Smooth muscle cell (in vitro differentiated cells): Measurements from ENCODE around the gene ZNF136. TPM values are rescaled to one million over a fixed set of nuclear protein-coding genes. Genes with fewer than 3 reads are reported as not detected.

ENCODE experiments used
- DNase-seq: peaks from one replicate; lab custom pipeline; 2025; ENCODE audit not compliant: unreplicated experiment; lab: John Stamatoyannopoulos, UW
- H2AFZ ChIP-seq: fragments of 200-600 bp; sonication (generic); 2 replicates; pipeline ENCODE4 v1.6.0; 2016; ENCODE audit warnings: antibody characterized with exemption, low read depth, mild to moderate bottlenecking
- H3F3A ChIP-seq: fragments of 200-600 bp; sonication (generic); 2 replicates; pipeline ENCODE4 v1.6.0; 2017; ENCODE audit warnings: antibody characterized with exemption, low read depth
- H3K27ac ChIP-seq: fragments of 200-600 bp; sonication (generic); 2 replicates; pipeline ENCODE4 v1.5.1; 2016; ENCODE audit warnings: low read depth, mild to moderate bottlenecking
- H3K27me3 ChIP-seq: fragments of 200-600 bp; sonication (generic); 2 replicates; pipeline ENCODE4 v1.6.1; 2016; ENCODE audit warnings: low read depth, mild to moderate bottlenecking
- H3K36me3 ChIP-seq: fragments of 200-600 bp; sonication (generic); 2 replicates; pipeline ENCODE4 v1.5.1; 2016; ENCODE audit warnings: low read depth
- H3K4me1 ChIP-seq: fragments of 200-600 bp; sonication (generic); 2 replicates; pipeline ENCODE4 v1.5.1; 2016; ENCODE audit warnings: low read depth
- H3K4me2 ChIP-seq: fragments of 200-600 bp; sonication (generic); 2 replicates; pipeline ENCODE4 v1.6.0; 2016; ENCODE audit warnings: mild to moderate bottlenecking
- H3K4me3 ChIP-seq: fragments of 200-600 bp; sonication (generic); 2 replicates; pipeline ENCODE4 v1.5.1; 2016; ENCODE audit warnings: mild to moderate bottlenecking
- H3K79me2 ChIP-seq: fragments of 200-600 bp; sonication (generic); 2 replicates; pipeline ENCODE4 v1.6.0; 2016; ENCODE audit warnings: low read depth, mild to moderate bottlenecking
- H3K9ac ChIP-seq: fragments of 200-600 bp; sonication (generic); 2 replicates; pipeline ENCODE4 v1.6.0; 2016; ENCODE audit warnings: low read depth
- H3K9me3 ChIP-seq: fragments of 200-600 bp; sonication (generic); replicated peaks from 2 replicates; pipeline ENCODE4 v1.5.1; 2016; ENCODE audit warnings: low read depth
- H4K20me1 ChIP-seq: fragments of 200-600 bp; sonication (generic); 2 replicates; pipeline ENCODE4 v1.6.0; 2016; ENCODE audit warnings: low read depth
- CTCF ChIP-seq: fragments of 200-600 bp; sonication (generic); IDR thresholded peaks from 2 replicates; pipeline ENCODE4 v1.5.1; 2017; ENCODE audit warnings: borderline replicate concordance, mild to moderate bottlenecking, antibody characterized with exemption; ENCODE audit not compliant: insufficient read depth, poor library complexity, severe bottlenecking
- WGBS: methylation state at CpG from one replicate; pipeline ENCODE4 v1.1.7; 2016; ENCODE audit warnings: low lambda C conversion rate; 5-methylcytosine and 5-hydroxymethylcytosine counted together
- polyA plus RNA-seq: library from polyadenylated mRNA; unstranded; fragments of >200 nt; fragmentation: Nextera tagmentation; extraction: Ambion mirVana; gene quantifications from 2 replicates; pipeline ENCODE4 v1.2.1, GENCODE V29; 2016
- total RNA-seq: library from RNA; depleted of rRNA; stranded (reverse); fragments of >200 nt; gene quantifications from 2 replicates; pipeline ENCODE4 v1.2.3, GENCODE V29; 2014

The ZNF136 gene
- total and polyA plus RNA-seq, 2 experiments from 2014 or later, result 5.1 to 5.7 TPM

GRCh38 chr19:12145348-12145747 is 17.5 kb upstream of the ZNF136 start:
- no peak for DNase-seq
- H3F3A ChIP-seq, result no peaks in the 10 kb centered on the region
- H3K79me2 ChIP-seq, result peaks cover 26% of the 10 kb centered on the region
- no peak overlapping the region for H3K4me2 ChIP-seq
- H4K20me1 ChIP-seq, result no peaks in the 10 kb centered on the region
- H3K27me3 ChIP-seq, result no peaks in the 10 kb centered on the region
- H3K4me1 ChIP-seq, result peaks cover 6% of the 10 kb centered on the region
- no peak overlapping the region for H3K4me3 ChIP-seq
- no peak overlapping the region for H2AFZ ChIP-seq
- no peak overlapping the region for H3K9ac ChIP-seq
- no peak for TF ChIP-seq CTCF
- H3K9me3 ChIP-seq, result peaks cover 23% of the 10 kb centered on the region
- H3K27ac ChIP-seq, result no peak overlapping the region
- H3K36me3 ChIP-seq, result peaks cover 33% of the 10 kb centered on the region
- 96% methylated on average over 8 of the region's 8 CpGs for WGBS

DNA sequence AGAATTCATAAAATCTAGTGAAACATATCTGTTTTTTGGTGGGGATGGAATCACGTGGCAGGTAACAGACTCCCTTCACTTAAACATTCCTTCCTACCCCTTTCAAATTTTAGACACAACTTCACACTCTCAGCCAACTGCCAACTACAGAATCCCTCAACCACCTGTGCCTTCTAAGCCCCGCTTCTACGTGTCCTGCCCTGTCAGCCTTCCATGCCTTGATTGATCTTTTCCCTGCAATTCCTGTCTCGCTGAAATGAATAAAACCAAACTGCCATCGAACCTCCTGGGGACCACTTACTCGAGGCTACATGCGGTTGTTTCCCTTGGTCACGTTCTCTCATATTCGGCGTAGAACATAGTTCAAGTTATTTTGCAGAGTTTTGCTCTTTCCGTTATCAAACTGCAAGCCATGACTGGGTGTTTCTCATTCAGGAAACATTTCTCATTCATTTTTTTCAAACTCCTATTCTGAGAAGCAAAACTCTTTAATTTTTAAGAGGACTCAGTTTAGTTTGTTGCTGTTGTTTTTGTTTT is 7.5 kb upstream of the ZNF136 start:
- H3K4me3 ChIP-seq, result peak overlapping the region; percentile 94
- H3K27ac ChIP-seq, result no peak overlapping the region
- no peaks in the 10 kb centered on the region for H3K27me3 ChIP-seq
- no peaks in the 10 kb centered on the region for H3F3A ChIP-seq
- H3K4me1 ChIP-seq, result no peaks in the 10 kb centered on the region
- DNase-seq, result no peak
- peaks cover 22% of the 10 kb centered on the region for H4K20me1 ChIP-seq
- H3K9ac ChIP-seq, result peak overlapping the region; percentile 81
- TF ChIP-seq CTCF, result no peak
- 46% methylated on average over 11 of the region's 11 CpGs for WGBS
- H3K36me3 ChIP-seq, result no peaks in the 10 kb centered on the region
- peak overlapping the region; percentile 98 for H3K4me2 ChIP-seq
- no peaks in the 10 kb centered on the region for H3K9me3 ChIP-seq
- peaks cover 52% of the 10 kb centered on the region for H3K79me2 ChIP-seq
- no peak overlapping the region for H2AFZ ChIP-seq

DNA sequence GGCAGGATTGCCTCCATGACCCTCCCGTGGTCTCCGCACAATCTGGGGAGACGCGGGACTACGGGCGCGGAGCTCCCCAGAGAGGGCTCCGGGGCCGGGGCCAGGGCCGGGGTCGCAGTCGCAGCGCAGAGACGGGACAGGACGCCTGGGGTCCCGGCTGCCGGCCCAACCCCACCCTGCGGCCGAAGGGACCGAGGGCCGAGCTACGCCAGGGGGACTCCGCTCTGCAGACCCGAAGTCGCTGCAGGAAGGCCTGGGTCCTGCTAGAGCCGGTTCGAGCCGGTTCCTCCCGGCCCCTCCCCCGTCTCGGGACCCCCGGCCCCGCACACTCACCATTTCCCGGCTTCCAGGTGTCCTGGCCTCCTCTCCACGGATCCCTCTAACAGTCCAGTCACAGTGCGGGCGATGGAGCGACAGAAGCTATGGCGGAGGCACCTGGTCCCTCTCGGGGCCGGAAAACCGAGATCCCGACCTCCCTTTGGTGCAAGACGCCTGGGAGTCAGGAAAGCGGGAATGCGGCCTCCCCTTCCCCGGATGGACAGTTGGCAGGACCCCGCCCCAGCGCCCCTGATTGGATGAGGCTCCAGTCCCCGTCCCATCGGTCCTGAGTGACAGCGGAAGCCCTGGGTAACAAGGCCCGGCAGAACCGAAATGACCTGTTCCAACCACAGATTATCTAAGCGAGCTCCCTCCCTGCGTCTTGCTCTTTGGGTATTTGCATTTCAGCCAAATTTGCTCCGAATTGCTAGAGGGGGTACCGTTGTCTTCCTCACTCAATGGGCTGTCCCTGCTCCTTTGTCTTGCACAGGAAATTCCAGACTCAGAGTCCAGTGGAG is 6.5 kb upstream of the ZNF136 start, which contains the start of gene ZNF625:
TSS of gene ZNF625 (minus strand) at position 512 of the 836 bp plus-strand sequence. CDS start at position 336, 176 bp downstream.
- no peaks in the 10 kb centered on the region for H3K4me1 ChIP-seq
- H3K79me2 ChIP-seq, result peaks cover 50% of the 10 kb centered on the region
- H3K9me3 ChIP-seq, result no peaks in the 10 kb centered on the region
- H3K4me2 ChIP-seq, result peak within 1 kb of the TSS; percentile 98
- H4K20me1 ChIP-seq, result peaks cover 22% of the 10 kb centered on the region
- TF ChIP-seq CTCF, result no peak
- H3F3A ChIP-seq, result no peaks in the 10 kb centered on the region
- H3K27ac ChIP-seq, result peak within 1 kb of the TSS; percentile 24
- H3K4me3 ChIP-seq, result peak within 1 kb of the TSS; percentile 94
- WGBS, result 1% methylated on average over 48 of the region's 58 CpGs
- peak within 1 kb of the TSS; percentile 95 for H2AFZ ChIP-seq
- peak within 1 kb of the TSS; percentile 81 for H3K9ac ChIP-seq
- H3K36me3 ChIP-seq, result no peaks in the 10 kb centered on the region
- peak; percentile 51 for DNase-seq
- no peaks in the 10 kb centered on the region for H3K27me3 ChIP-seq
